ENCODE data around the gene GNGT2.

Gene GNGT2

DNA sequence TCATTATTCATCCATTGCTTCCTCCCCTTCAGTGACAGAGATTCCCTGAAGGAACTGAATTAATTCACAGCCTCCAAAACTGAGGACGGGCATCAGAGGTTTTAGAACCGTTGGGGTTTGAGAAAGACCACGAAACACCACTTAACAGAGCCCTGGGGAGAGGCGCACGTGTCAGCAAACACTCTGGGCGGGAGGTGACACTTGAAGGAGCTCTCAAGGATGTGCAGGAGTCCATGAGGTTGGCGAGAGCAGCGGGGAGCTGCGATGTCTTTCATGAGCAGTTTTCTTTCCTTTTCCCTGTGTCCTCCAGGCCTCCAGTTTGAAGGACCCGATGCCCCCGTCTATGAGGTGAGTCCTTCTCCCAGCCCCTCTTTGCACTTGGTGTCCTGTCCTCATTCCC lies 54.1 kb downstream of the GNGT2 start:
- no peak overlapping the region for H3K4me3 ChIP-seq (ENCODE audit: low read depth in 1 of 2, low read length in 2 of 2)
- H3K4me1 ChIP-seq (ENCODE audit: control insufficient read depth in 1 of 2, insufficient read depth in 2 of 2, low read length in 2 of 2), result no peaks in the 10 kb centered on the region
- no peaks in the 10 kb centered on the region for H3K36me3 ChIP-seq (ENCODE audit: control insufficient read depth in 1 of 2, insufficient read depth in 2 of 2, low read length in 2 of 2)
- no peaks in the 10 kb centered on the region for H3K9me3 ChIP-seq (ENCODE audit: control insufficient read depth in 1 of 2, low read length in 2 of 2)
- peaks cover 4% of the 10 kb centered on the region for H3K27me3 ChIP-seq (ENCODE audit: low read depth, low read length)
- H3K27ac ChIP-seq (ENCODE audit: low read length), result no peak overlapping the region

Measured in muscle layer of duodenum (tissue), 2 donors.